IPS-NIHi7 (cell line): ENCODE data around the gene ABCG4.
"Not testable (repeated sequence)": the region's sequence is repeated elsewhere in the genome, so short reads cannot be mapped to it uniquely, and the experiment has no call there.

ENCODE experiments used
- DNase-seq: peaks from one replicate; pipeline ENCODE4 v3.0.0; 2012; ENCODE audit warnings: mixed read lengths; ENCODE audit errors: extremely low spot score

Gene ABCG4

DNA sequence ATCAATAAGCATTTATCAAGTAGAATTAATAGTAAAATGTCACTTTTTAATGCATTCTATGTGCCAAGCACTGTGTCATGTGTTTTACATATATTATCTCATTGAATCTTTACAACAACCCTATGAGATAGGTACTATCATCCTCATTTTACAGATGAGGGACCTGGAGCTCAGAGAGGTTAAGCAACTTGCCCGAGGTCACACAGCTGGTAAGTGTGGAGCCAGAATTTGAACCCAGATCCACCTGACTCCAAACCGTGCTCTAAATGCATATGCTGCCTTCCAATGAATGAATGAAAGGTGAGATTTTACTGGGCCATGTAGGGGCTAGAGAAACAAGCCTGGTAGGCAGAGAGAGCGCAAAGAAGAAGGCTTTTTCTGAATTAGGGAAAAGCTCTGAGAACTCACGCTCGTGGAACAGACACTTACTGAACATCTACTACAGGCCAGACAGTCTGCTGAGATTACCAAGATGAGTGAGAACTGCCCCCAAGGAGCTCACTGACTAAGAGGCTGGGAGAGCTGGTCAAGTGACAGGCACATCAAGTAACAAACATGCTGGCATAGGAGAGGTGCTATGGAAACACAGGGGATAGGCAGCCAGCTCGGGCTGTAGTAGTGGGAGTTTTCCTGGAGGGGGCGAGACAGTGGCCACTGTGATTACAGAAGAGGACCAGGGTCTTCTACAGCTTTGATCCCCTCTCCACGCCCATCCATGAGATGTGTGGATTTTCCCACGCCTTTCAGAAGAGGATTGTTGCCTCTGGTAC is 4.4 kb downstream of the ABCG4 start:
- peak; percentile 57 for DNase-seq

DNA sequence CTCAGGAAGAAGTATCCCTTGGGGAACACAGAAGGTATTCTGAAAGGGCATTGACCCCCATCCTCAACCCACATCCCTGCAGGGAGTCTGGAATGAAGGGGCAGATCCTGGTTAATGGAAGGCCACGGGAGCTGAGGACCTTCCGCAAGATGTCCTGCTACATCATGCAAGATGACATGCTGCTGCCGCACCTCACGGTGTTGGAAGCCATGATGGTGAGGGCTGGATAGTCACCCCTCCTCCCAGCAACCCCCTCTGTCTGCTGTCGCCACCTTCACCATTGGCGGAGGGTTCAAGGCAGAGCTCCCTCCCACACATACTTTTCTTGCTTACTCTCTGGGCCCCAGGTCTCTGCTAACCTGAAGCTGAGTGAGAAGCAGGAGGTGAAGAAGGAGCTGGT is 5.3 kb downstream of the ABCG4 start:
- no peak for DNase-seq

DNA sequence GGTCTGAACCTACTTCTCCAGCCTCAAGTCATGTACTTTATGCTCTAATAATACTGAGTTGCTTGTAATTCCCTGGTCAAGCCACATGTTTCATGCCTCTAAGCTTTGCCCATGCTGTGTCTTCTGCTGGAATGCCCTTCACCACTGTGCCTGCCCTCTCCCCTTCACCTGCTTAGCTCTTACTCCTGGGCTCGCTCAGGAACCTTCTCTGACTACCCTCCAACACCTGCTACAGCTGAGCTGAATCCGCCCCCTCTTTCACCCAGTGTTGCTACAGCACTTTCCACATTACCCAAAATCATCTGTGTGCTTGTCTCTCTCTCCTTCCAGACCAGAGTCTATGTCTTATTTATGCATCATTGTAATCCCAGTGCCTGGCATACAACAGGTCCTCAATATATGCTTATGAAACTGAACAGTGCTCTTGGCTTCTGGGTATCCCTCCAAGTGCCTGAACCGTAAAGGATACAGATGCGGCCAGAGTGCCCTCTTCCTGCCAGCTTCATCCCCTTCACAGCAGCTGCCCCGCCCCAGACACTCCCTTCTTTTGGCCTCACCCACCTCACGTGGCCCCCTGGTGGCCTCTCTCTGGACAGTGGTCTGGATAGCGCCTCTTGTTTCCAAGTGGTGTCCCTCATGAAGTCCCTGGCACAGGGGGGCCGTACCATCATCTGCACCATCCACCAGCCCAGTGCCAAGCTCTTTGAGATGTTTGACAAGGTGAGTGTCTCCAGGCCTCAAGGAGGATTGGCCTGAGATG is 7.1 kb downstream of the ABCG4 start:
- DNase-seq = peak; percentile 48

DNA sequence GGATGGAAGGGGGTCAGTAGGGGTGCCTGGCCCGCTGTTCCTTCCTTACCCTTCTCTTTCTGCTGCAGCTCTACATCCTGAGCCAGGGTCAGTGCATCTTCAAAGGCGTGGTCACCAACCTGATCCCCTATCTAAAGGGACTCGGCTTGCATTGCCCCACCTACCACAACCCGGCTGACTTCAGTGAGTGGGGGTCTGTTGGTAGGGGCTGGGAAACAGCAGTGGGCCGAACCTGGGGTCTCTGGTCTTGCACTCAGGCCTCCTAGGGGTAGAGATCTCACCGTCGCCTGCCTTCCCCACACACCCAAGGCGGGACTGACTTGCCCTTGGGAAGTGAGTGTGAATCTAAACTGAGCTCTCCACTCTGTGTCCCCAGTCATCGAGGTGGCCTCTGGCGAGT is 7.6 kb downstream of the ABCG4 start:
- DNase-seq = no peak

DNA sequence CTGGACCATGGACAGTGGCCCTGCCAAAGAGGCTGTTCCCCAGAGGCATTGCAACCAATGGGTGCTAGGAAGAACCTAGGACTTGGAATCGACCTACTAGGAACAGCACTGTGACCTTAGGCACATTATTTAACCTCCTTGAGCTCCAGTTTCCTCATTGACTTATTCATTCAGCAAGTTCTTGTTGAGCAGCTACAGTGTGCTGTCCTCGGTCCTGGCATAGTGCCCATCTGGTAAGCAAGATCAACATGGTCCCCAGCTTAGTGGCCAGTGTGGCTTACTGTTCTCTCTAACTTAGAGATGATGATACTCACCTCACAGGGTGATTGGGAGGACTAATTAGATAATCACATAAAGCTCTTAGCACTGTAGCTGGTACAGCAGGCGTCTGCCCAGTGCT is 8.2 kb downstream of the ABCG4 start:
- no peak for DNase-seq

DNA sequence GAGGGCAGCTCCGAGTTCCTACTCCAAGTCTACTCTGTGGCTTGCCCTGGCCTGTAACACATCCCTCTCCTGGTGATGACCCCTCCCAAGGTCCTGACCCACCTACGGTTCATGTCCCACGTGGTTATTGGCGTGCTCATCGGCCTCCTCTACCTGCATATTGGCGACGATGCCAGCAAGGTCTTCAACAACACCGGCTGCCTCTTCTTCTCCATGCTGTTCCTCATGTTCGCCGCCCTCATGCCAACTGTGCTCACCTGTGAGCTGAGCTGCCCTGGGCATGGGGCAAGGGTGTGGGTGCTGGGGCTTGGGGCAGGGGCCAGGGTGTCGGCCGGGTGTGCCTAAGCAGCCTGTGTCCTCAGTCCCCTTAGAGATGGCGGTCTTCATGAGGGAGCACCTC is 9.6 kb downstream of the ABCG4 start:
- DNase-seq = no peak

DNA sequence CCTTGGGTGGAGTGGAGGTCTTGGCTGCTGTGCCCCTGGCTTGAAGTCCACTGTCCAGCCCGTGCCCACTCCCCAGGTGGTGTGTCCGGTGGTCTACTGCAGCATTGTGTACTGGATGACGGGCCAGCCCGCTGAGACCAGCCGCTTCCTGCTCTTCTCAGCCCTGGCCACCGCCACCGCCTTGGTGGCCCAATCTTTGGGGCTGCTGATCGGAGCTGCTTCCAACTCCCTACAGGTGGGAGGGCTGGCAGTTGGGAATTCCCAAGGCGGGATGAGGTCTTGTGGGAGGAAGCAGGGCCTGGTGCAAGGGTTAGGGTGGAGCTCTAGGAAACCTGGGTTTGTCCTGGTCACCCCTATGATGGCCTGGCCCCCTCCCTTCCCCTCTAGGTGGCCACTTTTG is 11.3 kb downstream of the ABCG4 start:
- DNase-seq = no peak

DNA sequence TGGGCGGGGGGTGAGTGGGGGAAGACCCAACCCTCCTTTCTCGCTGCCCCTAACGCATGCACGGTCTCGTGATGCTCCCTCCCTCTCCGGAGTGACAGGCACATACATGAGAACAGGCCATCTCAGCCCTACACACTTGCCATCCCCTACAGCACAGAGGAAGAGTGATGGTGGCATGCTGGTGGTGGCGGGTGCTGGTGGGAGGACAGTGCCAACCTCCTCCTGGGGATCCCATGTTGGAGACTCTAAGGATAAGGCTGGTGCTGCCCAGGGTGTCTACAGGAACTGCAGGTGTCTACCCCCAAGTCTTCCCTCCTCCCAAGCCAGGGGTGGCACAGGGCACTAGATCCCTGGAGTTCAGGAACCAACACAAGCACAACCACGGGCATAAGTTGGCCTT is 13.0 kb downstream of the ABCG4 start:
- DNase-seq = no peak

DNA sequence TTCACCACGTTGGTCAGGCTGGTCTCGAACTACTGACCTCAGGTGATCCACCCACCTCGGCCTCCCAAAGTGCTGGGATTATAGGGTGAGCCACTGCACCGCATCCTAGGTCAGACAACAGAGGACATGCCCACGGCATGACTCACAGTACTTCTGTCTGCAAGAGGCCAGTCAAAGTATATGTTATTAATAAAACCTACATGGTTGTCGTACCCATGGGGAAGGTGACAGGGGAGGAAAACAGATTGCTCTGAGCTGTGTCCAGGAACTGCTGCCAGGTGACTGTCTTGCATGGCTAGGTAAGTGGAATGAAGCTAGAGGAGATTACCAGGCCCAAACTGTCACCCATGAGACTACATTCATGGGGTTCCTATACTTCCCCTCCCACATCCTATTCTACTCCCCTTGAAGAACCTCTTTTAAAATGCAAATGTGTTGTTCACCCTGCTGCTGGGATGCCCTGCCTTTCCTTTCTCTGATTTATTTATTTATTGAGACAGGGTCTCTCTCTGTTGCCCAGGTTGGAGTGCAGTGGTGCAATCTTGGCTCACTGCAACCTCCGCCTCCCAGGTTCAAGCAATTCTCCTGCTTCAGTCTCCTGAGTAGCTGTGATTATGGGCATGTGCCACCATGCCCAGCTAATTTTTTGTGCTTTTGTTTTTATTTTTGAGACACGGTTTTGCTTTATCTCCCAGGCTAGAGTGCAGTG is 17.7 kb downstream of the ABCG4 start:
- no peak for DNase-seq

DNA sequence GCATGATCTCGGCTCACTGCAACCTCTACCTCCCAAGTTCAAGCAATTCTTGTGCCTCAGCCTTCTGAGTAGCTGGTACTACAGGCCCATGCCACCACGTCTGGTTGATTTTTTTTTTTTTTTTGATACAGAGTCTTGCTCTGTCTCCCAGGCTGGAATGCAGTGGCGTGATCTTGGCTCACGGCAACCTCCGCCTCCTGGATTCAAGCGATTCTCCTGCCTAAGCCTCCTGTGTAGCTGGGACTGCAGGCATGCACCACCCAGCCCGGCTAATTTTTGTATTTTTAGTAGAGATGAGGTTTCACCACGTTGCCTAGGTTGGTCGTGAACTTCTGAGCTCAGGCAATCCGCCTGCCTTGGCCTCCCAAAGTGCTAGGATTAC is 18.2 kb downstream of the ABCG4 start:
- DNase-seq = not testable (repeated sequence)

DNA sequence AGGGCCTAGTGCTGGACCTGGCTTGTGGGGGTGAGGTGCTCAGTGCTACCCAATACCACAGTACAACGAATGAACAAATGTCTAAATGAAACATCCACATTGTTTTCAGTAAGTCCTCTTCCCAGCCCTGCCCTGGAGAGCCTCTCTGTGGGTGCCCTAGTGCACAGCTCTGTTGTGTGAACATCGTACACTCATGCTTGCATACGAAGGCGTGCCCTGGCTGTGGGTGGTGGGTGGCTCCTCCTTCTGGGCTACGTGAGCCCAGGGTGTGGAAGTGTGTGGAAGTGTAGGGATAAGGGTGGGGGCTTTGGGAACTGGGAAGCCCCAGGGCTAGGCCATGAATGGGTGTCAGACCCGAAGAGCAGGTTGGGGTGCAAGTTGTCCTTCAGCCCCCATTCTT is 19.1 kb downstream of the ABCG4 start:
- no peak for DNase-seq

DNA sequence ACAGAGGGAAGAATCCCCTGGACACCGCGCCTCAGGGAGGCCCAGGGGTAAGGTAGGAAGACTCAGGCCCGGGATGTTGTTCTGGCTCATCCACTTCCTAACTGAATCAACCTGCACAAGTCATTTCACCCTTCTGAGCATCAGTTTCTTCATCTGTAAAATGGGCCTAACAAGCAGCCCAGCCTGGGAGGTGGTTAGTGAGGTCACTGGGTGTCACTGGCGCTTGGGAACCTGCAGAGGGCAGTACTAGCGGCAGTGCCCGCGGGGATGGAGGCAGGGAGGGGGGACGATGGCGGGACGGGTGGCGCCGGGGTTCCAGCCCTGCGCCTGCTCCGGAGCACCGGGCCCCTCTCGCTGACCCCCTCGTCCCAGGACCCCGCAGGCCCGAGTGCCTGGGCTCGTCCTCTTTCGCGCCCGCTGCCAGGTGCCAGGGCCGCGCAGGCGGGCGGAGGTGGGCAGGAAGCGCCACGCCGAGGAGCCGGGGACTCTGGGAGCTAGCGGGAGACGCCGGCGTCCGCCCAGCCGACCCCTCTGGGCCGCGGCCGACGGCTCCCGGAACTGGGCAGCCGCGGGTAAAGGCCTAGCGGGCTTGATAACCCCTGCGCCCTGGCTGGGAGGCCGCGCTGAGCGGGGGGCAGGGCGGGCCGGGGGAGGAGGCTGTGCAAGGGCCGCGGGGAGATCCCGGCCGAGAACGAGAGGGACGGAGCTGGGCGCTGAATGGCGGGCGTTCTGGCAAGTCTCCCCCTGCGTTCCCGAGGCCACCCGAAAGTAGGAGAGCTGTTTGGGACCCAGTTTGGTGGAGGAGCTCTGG is 19.8 kb downstream of the ABCG4 start, which contains the start of gene NLRX1:
Gene NLRX1 (plus strand): TSS at position 255 of the 811 bp plus-strand sequence. CDS start 2,679 bp downstream, outside the sequence.
- peak; percentile 97 for DNase-seq

DNA sequence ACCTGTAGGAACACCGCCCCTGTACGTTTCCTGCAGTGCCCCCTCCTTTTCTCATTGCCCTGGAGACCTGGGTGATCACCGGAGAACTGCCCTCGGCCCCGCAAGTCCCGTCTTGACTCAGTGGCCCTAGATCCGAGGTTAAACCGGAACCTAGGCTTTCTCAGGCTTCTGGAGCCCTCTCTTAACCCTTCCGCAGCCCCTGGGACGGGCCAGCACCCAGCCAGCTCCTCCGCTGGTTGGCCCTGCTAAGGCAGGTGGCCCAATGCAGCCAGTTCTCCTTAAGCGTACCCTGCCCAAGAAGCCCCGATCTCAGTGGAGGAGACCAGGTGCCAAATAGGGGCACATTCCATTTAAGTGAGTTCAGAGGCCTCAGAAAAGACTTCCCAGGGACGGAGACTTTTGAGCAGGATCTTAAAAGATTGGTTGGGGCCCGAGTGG is 20.4 kb downstream of the ABCG4 start:
- peak; percentile 79 for DNase-seq

DNA sequence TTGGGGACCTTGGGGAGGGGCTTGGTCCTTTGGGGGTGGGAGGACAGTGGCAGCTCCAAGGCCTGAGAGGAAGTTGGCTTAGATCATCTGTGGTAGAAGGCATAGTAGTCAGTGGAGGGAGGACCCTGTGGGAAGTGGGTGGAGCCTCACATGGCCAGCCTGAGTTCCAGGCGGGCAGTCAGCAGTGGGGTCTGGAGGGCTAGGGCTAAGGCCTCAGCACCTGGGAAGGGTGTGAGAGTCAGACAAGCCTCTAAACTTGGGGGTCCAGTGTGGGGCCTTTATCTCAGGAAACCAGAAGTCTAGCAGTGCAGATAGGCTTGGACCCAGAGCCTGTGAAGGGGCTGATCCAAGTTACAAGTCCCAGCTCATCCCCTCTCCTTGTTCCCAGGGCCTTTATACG is 23.7 kb downstream of the ABCG4 start:
- DNase-seq = no peak

DNA sequence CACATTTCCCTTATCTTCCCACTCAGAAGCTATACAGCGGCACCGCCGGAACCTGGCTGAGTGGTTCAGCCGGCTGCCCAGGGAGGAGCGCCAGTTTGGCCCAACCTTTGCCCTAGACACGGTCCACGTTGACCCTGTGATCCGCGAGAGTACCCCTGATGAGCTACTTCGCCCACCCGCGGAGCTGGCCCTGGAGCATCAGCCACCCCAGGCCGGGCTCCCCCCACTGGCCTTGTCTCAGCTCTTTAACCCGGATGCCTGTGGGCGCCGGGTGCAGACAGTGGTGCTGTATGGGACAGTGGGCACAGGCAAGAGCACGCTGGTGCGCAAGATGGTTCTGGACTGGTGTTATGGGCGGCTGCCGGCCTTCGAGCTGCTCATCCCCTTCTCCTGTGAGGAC is 24.6 kb downstream of the ABCG4 start:
- DNase-seq = no peak

DNA sequence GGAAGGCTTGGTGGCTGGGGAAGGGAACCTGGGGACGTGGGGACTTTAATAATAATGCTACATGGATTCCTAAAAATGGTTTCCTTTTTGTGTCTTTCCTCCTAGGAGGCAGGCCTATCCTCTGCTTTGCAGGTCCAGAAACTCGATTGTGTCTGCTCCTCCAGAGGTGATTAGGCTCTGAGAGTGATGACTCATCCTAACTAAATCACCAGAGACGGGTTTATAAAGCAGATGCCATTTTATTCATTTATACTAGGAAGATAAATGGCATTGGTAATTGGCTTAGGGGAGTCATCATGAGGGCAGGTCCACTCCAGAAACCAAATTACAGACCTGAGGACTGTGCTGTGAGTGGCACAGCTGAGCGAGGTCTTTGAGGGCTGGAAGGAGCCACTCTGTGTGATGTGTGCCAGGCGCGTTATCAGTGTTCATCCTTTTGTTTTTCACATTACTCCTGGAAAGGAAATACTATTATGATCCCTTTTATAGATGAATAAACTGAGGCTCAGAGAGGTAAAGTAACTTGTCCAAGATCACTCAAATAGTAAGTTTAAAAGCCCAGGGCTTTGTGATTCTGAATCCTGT is 26.7 kb downstream of the ABCG4 start:
- DNase-seq = no peak

DNA sequence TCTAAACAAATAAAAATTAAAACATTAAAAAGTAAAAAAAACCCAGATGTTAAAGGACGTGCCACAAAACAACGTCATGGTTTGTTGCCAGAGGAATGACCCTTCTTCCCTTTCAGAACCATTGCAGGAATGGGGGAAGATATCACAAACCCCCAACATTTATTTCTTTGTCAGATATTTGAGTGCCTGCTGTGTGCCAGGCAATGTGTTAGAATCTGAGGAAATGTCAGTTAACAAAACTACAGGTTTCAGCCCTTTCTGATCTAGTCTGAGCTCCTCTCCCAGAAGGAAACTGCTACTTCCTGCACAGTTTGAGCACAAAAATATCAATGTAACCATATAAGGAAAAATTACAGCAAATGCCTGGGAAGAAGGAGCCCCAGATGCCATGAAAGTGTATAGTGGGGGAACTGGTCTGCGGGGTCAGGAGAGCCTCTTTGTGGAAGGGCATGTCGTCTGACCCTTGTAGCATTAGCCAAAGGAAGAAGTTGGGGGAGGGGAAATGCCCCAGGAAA is 29.4 kb downstream of the ABCG4 start:
- no peak for DNase-seq

DNA sequence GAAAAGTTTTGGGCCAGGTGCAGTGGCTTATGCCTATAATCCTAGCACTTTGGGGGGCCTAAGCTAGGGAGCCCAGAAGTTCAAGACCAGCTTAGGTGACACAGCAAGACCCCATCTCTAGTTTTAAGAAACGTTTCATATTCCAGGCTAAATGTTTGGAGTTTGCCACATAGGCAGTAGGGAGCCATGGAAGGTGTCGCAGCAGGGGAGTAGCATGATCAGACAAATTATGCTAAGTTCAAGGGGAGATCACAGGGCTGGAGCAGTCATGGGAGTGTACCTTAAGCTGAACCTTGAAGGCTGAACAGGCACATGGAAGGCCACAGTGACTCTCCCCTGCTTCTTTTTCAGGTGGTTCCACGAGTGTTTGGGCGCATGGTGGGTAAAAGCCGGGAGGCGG is 30.5 kb downstream of the ABCG4 start:
- DNase-seq = no peak

DNA sequence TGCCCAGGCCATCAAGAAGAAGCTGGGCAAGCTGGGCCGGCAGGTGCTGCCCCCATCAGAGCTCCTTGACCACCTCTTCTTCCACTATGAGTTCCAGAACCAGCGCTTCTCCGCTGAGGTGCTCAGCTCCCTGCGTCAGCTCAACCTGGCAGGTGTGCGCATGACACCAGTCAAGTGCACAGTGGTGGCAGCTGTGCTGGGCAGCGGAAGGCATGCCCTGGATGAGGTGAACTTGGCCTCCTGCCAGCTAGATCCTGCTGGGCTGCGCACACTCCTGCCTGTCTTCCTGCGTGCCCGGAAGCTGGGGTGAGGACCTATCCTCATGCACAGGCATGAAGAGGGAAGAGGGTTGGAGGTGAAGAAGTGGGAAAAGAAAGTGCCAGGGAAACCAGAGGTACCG is 31.1 kb downstream of the ABCG4 start:
- DNase-seq = no peak

DNA sequence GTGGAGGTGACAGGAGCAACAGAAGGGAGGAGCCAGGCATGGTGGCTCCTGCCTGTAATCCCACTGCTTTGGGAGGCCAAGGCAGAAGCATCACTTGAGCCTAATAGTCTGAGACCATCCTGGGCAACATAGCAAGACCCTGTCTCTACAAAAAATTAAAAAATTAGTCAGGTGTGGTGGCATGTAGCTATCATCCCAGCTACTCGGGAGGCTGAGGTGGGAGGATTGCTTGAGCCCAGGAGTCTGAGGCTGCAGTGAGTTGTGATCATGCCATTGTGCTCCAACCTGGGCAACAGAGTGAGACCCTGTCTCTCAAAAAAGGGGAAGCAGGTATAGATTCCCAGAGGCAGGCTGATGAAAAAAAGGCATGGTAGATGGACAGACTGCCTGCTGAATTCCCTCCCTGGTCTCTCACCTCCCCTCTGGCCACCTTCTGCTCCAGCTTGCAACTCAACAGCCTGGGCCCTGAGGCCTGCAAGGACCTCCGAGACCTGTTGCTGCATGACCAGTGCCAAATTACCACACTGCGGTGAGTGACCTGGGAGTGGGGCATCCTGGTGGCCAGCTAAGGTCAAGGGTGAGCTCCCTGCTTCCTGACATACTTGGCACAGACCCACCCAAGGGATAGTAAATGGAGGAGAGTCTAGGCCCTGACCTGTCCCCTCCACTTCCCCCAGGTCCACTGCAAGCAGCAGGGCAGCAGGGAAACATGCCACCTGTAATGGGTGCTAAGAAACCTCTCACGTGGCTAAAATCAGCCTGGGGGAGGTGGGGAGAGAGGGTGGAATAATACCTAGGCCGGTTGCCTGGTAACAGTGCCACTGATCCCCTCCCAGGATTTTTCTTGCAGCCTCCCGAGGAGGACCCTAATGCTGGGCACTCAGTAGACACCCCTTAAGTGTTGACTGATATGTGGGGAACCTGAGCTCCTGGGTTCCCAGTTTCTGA is 32.2 kb downstream of the ABCG4 start:
- DNase-seq = no peak
